ENCODE data around the gene PCDHGA9.

DNA sequence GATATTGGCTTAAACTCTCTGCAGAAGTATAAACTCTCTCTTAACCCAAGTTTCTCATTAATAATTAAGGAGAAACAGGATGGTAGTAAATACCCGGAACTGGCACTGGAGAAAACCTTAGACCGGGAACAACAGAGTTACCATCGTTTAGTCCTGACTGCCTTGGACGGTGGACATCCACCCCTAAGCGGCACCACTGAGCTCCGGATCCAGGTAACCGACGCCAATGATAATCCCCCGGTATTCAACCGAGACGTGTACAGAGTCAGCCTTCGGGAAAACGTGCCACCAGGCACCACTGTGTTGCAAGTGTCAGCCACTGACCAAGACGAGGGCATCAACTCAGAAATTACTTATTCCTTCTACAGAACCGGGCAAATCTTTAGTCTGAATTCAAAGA is 4.0 kb upstream of the PCDHGA9 start:
- TF ChIP-seq, protein P1, sequence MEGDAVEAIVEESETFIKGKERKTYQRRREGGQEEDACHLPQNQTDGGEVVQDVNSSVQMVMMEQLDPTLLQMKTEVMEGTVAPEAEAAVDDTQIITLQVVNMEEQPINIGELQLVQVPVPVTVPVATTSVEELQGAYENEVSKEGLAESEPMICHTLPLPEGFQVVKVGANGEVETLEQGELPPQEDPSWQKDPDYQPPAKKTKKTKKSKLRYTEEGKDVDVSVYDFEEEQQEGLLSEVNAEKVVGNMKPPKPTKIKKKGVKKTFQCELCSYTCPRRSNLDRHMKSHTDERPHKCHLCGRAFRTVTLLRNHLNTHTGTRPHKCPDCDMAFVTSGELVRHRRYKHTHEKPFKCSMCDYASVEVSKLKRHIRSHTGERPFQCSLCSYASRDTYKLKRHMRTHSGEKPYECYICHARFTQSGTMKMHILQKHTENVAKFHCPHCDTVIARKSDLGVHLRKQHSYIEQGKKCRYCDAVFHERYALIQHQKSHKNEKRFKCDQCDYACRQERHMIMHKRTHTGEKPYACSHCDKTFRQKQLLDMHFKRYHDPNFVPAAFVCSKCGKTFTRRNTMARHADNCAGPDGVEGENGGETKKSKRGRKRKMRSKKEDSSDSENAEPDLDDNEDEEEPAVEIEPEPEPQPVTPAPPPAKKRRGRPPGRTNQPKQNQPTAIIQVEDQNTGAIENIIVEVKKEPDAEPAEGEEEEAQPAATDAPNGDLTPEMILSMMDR (IDR thresholded peaks at IDR 0.05; ENCODE audit: insufficient read depth, low read length) = no peak
- TF ChIP-seq POLR2AphosphoS5 (IDR thresholded peaks at IDR 0.05; ENCODE audit: low read depth) (no peak), GABPA (IDR thresholded peaks at IDR 0.05; ENCODE audit: low read depth) (no peak)
- TF ChIP-seq, protein P2, sequence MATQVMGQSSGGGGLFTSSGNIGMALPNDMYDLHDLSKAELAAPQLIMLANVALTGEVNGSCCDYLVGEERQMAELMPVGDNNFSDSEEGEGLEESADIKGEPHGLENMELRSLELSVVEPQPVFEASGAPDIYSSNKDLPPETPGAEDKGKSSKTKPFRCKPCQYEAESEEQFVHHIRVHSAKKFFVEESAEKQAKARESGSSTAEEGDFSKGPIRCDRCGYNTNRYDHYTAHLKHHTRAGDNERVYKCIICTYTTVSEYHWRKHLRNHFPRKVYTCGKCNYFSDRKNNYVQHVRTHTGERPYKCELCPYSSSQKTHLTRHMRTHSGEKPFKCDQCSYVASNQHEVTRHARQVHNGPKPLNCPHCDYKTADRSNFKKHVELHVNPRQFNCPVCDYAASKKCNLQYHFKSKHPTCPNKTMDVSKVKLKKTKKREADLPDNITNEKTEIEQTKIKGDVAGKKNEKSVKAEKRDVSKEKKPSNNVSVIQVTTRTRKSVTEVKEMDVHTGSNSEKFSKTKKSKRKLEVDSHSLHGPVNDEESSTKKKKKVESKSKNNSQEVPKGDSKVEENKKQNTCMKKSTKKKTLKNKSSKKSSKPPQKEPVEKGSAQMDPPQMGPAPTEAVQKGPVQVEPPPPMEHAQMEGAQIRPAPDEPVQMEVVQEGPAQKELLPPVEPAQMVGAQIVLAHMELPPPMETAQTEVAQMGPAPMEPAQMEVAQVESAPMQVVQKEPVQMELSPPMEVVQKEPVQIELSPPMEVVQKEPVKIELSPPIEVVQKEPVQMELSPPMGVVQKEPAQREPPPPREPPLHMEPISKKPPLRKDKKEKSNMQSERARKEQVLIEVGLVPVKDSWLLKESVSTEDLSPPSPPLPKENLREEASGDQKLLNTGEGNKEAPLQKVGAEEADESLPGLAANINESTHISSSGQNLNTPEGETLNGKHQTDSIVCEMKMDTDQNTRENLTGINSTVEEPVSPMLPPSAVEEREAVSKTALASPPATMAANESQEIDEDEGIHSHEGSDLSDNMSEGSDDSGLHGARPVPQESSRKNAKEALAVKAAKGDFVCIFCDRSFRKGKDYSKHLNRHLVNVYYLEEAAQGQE (IDR thresholded peaks at IDR 0.05; ENCODE audit: insufficient replicate concordance, low read depth) = no peak
